Mucosa of descending colon (tissue), 3 donors: ENCODE data around the gene FBP1. TPM values are rescaled to one million over a fixed set of nuclear protein-coding genes. Genes with fewer than 3 reads are reported as not detected.

ENCODE experiments used
- ATAC-seq: fragments of 200-7000 bp; cut with Tn5 transposase; one replicate; pipeline ENCODE4 v1.9.1; 2020; ENCODE audit warnings: mild to moderate bottlenecking, moderate library complexity
- DNase-seq, 3 donors: peaks; one replicate each; pipeline ENCODE4 v3.0.0-alpha.2; 2020
- H3K36me3 ChIP-seq: fragments of 200-600 bp; one replicate; pipeline ENCODE4 v1.8.0; 2021; ENCODE audit warnings: low read depth, mild to moderate bottlenecking
- H3K4me1 ChIP-seq: fragments of 200-600 bp; one replicate; pipeline ENCODE4 v1.8.0; 2021; ENCODE audit warnings: low read depth, mild to moderate bottlenecking
- H3K4me3 ChIP-seq: fragments of 200-600 bp; one replicate; pipeline ENCODE4 v1.8.0; 2021; ENCODE audit warnings: mild to moderate bottlenecking
- H3K9me3 ChIP-seq: fragments of 200-600 bp; one replicate; pipeline ENCODE4 v1.8.0; 2021; ENCODE audit warnings: mild to moderate bottlenecking
- intact Hi-C, 2 donors: fragments of 100-400 bp; cut with DNase I in 1 of 2; cut with micrococcal nuclease in 1 of 2; formaldehyde crosslinking; loops; one replicate each; pipeline versions ENCODE4 v1.11.0 to v1.11.1; 2022; cut with DNase I, micrococcal nuclease
- total RNA-seq, 3 donors: library from RNA; stranded (reverse); fragmentation: NEBNext Ultra II Directional in 2 of 3; extraction: Animal tissue kit (Norgen Biotek cat#: 25700) in 2 of 3; gene quantifications; one replicate each; pipeline versions ENCODE4 v1.2.1 to v1.2.4, GENCODE V29; 2021 to 2023
- TF ChIP-seq, protein P1 (sequence below): fragments of 200-600 bp; IDR thresholded peaks from one replicate; pipeline ENCODE4 v1.8.0; 2022; ENCODE audit warnings: antibody characterized with exemption, mild to moderate bottlenecking
- donor health status: DM: no; HTN: no; CAD: no; lungs with moderate emphysema.
- donor health status: DM: no; HTN: no; CAD: no.
- donor health status: DM: no; HTN: yes; CAD: no.

FBP1 gene
- total RNA-seq, 3 donors from 2014 or later = 17.6 to 52.4 (median 48.6) TPM

DNA sequence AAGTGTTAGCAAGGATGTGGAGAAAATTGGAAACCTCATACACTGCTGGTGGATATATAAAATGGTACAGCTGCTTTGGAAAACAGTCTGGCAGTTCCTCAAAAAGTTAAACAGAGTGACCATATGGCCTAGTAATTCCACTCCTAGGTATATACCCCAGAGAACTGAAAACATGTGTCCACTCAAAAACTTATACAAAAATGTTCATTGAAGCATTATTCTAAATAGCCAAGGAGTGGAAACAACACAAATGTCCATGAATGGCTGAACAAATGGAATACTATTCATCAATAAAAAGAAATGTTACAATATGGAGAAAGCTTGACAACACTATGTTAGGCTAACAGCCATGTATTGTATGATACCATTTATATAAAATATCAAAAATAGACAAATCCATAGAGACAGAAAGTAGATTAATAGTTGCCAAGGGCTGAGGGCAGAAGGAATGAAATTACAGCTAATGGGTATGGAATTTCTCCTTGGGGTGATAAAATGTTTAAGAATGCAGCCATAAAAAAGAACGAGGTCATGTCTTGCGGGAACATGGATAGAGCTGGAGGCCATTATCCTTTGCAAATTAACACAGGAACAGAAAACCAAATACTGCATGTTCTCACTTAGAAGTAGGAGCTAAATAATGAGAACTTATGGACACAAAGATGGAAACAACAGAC lies 33.6 kb upstream of the FBP1 start:
- no peaks in the 10 kb centered on the region for H3K36me3 ChIP-seq
- no peaks in the 10 kb centered on the region for H3K4me1 ChIP-seq
- DNase-seq (no peak), ATAC-seq (no peak)
- TF ChIP-seq, protein P1, sequence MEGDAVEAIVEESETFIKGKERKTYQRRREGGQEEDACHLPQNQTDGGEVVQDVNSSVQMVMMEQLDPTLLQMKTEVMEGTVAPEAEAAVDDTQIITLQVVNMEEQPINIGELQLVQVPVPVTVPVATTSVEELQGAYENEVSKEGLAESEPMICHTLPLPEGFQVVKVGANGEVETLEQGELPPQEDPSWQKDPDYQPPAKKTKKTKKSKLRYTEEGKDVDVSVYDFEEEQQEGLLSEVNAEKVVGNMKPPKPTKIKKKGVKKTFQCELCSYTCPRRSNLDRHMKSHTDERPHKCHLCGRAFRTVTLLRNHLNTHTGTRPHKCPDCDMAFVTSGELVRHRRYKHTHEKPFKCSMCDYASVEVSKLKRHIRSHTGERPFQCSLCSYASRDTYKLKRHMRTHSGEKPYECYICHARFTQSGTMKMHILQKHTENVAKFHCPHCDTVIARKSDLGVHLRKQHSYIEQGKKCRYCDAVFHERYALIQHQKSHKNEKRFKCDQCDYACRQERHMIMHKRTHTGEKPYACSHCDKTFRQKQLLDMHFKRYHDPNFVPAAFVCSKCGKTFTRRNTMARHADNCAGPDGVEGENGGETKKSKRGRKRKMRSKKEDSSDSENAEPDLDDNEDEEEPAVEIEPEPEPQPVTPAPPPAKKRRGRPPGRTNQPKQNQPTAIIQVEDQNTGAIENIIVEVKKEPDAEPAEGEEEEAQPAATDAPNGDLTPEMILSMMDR = no peak
- H3K4me3 ChIP-seq = no peak overlapping the region
- no peaks in the 10 kb centered on the region for H3K9me3 ChIP-seq
- intact Hi-C loops = no loop called here

DNA sequence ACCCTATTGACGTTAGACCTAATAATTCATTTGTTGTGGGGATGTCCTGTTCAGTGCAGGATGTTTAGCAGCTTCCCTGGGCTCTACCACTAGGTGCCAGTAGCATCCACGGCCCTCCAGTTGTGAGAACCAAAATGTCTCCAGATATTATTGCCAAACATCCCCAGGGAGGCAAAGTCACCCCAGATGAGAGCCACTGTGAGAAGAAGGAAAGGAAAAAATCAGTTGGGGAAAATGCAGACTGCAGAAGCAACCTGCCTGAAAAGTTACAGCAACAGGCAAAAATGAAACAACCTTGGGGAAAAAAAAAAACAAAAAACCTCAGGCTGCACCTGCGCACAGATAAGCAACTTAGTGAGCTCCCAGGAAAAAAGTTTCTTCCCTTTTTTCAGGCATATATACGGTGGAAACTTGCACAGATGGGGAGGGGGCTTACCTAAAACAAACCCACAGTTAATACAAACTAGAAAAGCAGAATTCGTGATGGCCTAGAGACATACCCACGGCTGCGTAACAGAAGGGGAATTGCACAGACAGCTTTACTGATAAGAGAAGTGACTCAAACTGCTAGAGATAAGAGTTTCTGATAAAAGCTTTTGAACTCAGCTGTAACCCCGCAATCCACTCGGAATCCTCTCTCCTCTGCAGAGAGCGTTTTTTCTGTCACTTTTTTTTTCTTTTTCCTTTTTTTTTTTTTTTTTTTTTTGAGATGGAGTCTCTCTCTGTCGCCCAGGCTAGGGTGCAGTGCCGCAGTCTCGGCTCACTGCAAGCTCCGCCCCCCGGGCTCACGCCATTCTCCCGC lies 29.8 kb upstream of the FBP1 start:
- ATAC-seq (peak; percentile 86), DNase-seq (peak; percentile 70 to 79 (median 75))
- H3K4me1 ChIP-seq = no peaks in the 10 kb centered on the region
- intact Hi-C loops = no loop called here
- TF ChIP-seq, protein P1 = peak; percentile 53
- no peaks in the 10 kb centered on the region for H3K36me3 ChIP-seq
- no peaks in the 10 kb centered on the region for H3K9me3 ChIP-seq
- no peak overlapping the region for H3K4me3 ChIP-seq

DNA sequence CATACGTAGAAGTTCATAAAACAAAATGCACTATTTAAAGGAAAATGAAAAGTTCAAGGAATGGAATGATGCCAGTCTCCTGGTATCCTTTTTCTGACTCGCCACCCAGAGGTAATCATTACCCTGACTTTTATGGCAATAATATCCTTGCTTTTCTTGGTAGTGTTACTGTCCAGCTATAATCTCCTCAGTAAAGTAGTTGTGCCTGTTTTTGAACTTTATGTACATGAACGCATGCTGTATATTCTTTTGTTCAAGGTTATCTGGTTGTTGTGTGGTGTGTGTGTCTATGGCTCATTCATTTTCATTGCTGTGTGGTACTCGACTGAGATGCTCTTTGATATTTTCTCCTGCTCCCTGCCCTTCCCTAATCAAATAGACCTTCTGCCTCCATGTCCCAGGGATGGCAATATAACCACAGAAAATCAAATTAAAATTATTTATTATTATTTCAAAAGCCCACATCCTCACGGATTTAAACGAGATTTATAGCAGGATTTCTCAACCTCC lies 29.2 kb upstream of the FBP1 start:
- DNase-seq (no peak), ATAC-seq (peak; percentile 70)
- TF ChIP-seq, protein P1 = no peak
- Histone ChIP-seq H3K4me3 (no peak overlapping the region), H3K9me3 (no peaks in the 10 kb centered on the region), H3K4me1 (no peaks in the 10 kb centered on the region), H3K36me3 (no peaks in the 10 kb centered on the region)
- intact Hi-C loops = no loop called here

DNA sequence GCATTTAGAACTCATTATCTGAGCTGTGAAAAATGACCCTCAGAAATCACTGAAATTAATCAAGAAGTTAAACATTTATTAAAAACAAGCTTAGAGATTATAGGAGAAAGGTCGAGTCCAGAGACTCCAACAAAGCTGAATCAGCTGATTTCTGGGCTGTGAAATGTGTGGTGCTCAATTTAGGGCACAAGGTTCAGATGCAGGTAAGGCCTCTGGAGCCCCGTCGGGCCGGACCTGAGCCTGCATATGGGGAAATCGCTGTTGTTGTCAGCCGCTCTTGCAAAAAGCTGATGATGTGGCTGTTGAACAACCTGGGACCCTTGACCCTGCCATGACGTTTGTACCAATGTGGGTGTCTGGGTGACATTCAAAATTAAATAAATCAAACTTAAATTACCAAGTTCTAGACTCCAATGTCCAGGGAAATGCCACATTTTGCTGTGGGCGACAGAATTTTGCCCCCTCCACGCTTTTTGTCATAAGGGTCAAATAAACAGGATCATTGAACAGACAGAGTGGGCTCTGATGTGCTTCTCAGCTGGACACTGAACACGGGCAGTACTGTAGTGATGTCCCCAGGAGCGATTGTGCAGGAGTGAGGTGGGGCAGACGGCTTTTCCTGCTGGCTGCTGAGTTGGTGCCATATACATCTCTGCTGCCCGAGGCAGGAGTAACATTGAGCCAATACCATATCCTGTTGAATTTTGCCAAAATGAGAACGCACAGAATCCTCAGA lies 27.2 kb upstream of the FBP1 start:
- intact Hi-C loops = no loop called here
- Histone ChIP-seq H3K4me3 (no peak overlapping the region), H3K9me3 (no peaks in the 10 kb centered on the region), H3K36me3 (no peaks in the 10 kb centered on the region), H3K4me1 (no peaks in the 10 kb centered on the region)
- ATAC-seq (no peak), DNase-seq (no peak)
- TF ChIP-seq, protein P1 = no peak

DNA sequence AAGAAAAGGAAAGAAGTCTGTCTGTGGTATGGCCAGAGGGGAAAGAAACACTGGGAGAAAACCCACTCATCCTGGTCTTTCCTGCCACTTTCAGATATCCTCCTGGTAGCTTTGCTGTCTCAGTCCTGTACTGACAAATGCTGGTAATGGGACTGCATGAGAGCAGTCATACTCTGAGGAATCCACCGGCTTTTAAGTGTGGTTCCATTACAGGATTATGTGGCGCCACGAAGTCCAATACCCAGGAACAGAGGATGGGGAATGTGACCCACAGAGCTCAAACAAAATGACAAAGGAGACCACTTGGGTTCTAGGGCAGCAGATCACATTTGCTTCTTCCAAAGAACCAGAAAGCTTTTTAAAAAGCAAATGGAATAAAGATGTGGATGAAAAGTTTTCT lies 26.3 kb upstream of the FBP1 start:
- TF ChIP-seq, protein P1 = no peak
- H3K4me1 ChIP-seq = no peaks in the 10 kb centered on the region
- DNase-seq (no peak), ATAC-seq (no peak)
- intact Hi-C loops = no loop called here
- H3K36me3 ChIP-seq = no peaks in the 10 kb centered on the region
- H3K9me3 ChIP-seq = no peaks in the 10 kb centered on the region
- H3K4me3 ChIP-seq = no peak overlapping the region
